Astrocyte (in vitro differentiated cells and primary cell): ENCODE results near the gene CPEB3. TPM values are rescaled to one million over a fixed set of nuclear protein-coding genes. Genes with fewer than 3 reads are reported as not detected.

Source experiments
- DNase-seq: peaks from one replicate; pipeline ENCODE4 v3.0.0-alpha.2; 2010; ENCODE audit warnings: low read depth
- FAIRE-seq: peaks from 2 replicates; lab custom pipeline; 2011; peaks lifted over from hg19 to GRCh38; lab: Jason Lieb, UNC
- H2AFZ ChIP-seq: 2 replicates; pipeline ENCODE4 v1.6.0; 2012; ENCODE audit warnings: low read depth, low read length, inconsistent platforms
- H3K27ac ChIP-seq: 2 replicates; pipeline ENCODE4 v1.5.1; 2011; ENCODE audit warnings: low read depth, low read length, inconsistent platforms
- H3K27me3 ChIP-seq: 2 replicates; pipeline ENCODE4 v1.6.0; 2011; ENCODE audit warnings: low read length, inconsistent platforms; ENCODE audit not compliant: insufficient read depth
- H3K36me3 ChIP-seq: 2 replicates; pipeline ENCODE4 v1.5.1; 2011; ENCODE audit warnings: low read length, inconsistent platforms; ENCODE audit not compliant: insufficient read depth
- H3K4me1 ChIP-seq: 2 replicates; pipeline ENCODE4 v1.5.1; 2011; ENCODE audit warnings: low read length, inconsistent platforms; ENCODE audit not compliant: insufficient read depth
- H3K4me2 ChIP-seq: 2 replicates; pipeline ENCODE4 v1.6.0; 2012; ENCODE audit warnings: low read length, inconsistent platforms
- H3K4me3 ChIP-seq: 2 replicates; pipeline ENCODE4 v1.5.1; 2011; ENCODE audit warnings: low read depth, mild to moderate bottlenecking, low read length, inconsistent platforms; ENCODE audit not compliant: insufficient read depth
- H3K79me2 ChIP-seq: 2 replicates; pipeline ENCODE4 v1.6.0; 2012; ENCODE audit warnings: mild to moderate bottlenecking, low read length, inconsistent platforms; ENCODE audit not compliant: insufficient read depth
- H3K9ac ChIP-seq: 2 replicates; pipeline ENCODE4 v1.6.0; 2012; ENCODE audit warnings: mild to moderate bottlenecking, low read length, inconsistent platforms
- H3K9me3 ChIP-seq: 2 replicates; pipeline ENCODE4 v1.5.1; 2012; ENCODE audit warnings: low read depth, mild to moderate bottlenecking, low read length, inconsistent platforms; ENCODE audit not compliant: insufficient read depth
- H4K20me1 ChIP-seq: 2 replicates; pipeline ENCODE4 v1.6.0; 2012; ENCODE audit warnings: low read length, inconsistent platforms; ENCODE audit not compliant: insufficient read depth
- H3K27ac Mint-ChIP-seq: one replicate; pipeline ENCODE4 v1.8.0; 2021; ENCODE audit warnings: mild to moderate bottlenecking, mixed read lengths; ENCODE audit not compliant: unreplicated experiment
- H3K27me3 Mint-ChIP-seq: one replicate; pipeline ENCODE4 v1.8.0; 2021; ENCODE audit warnings: low read depth, mixed read lengths; ENCODE audit not compliant: unreplicated experiment
- H3K36me3 Mint-ChIP-seq: one replicate; pipeline ENCODE4 v1.8.0; 2021; ENCODE audit warnings: low read depth, mixed read lengths; ENCODE audit not compliant: unreplicated experiment
- H3K4me1 Mint-ChIP-seq: one replicate; pipeline ENCODE4 v1.8.0; 2021; ENCODE audit warnings: low read depth, mixed read lengths; ENCODE audit not compliant: unreplicated experiment
- H3K4me3 Mint-ChIP-seq: one replicate; pipeline ENCODE4 v1.8.0; 2021; ENCODE audit warnings: mild to moderate bottlenecking, moderate library complexity, mixed read lengths; ENCODE audit not compliant: unreplicated experiment
- H3K9me3 Mint-ChIP-seq: one replicate; pipeline ENCODE4 v1.8.0; 2021; ENCODE audit warnings: mild to moderate bottlenecking, mixed read lengths; ENCODE audit not compliant: unreplicated experiment
- CTCF ChIP-seq: IDR thresholded peaks from 2 replicates; pipeline ENCODE4 v1.5.1; 2011; ENCODE audit warnings: low read depth, mild to moderate bottlenecking, inconsistent platforms, low read length, moderate library complexity; ENCODE audit not compliant: insufficient read depth
- EZH2 ChIP-seq: IDR thresholded peaks from 2 replicates; pipeline ENCODE4 v1.6.1; 2012; ENCODE audit warnings: mild to moderate bottlenecking, low read length, inconsistent platforms; ENCODE audit not compliant: insufficient read depth
- total RNA-seq: library from RNA; stranded (reverse); gene quantifications from 2 replicates; pipeline ENCODE4 v1.2.1, GENCODE V29; 2021

The CPEB3 gene
- total RNA-seq, 1 donor from 2014 or later = 1.6 TPM

GRCh38 chr10:92131275-92131820, 159.5 kb downstream of the CPEB3 start:
- H3K27ac Mint-ChIP-seq = peak overlapping the region; percentile 1
- Histone ChIP-seq H3K4me1 (no peaks in the 10 kb centered on the region), H3K4me2 (no peak overlapping the region), H3K27ac (no peak overlapping the region), H3K9ac (no peak overlapping the region), H3K4me3 (no peak overlapping the region), H2AFZ (no peak overlapping the region), H3K9me3 (no peaks in the 10 kb centered on the region), H3K79me2 (no peaks in the 10 kb centered on the region), H3K36me3 (no peaks in the 10 kb centered on the region), H3K27me3 (peaks cover 4% of the 10 kb centered on the region), H4K20me1 (peaks cover 5% of the 10 kb centered on the region)
- peaks cover 3% of the 10 kb centered on the region for H3K9me3 Mint-ChIP-seq
- no peaks in the 10 kb centered on the region for H3K27me3 Mint-ChIP-seq
- FAIRE-seq (peak; percentile 9), DNase-seq (no peak)
- peaks cover 6% of the 10 kb centered on the region for H3K4me1 Mint-ChIP-seq
- H3K4me3 Mint-ChIP-seq = no peak overlapping the region
- peaks cover 1% of the 10 kb centered on the region for H3K36me3 Mint-ChIP-seq
- TF ChIP-seq EZH2 (no peak), CTCF (no peak)

GRCh38 chr10:92130622-92131274, 160.1 kb downstream of the CPEB3 start:
- no peak for TF ChIP-seq CTCF
- no peak for TF ChIP-seq EZH2
- Mint-ChIP-seq H3K27me3 (no peaks in the 10 kb centered on the region), H3K4me1 (peaks cover 10% of the 10 kb centered on the region), H3K4me3 (no peak overlapping the region), H3K36me3 (peaks cover 1% of the 10 kb centered on the region), H3K9me3 (peaks cover 3% of the 10 kb centered on the region), H3K27ac (no peak overlapping the region)
- FAIRE-seq (no peak), DNase-seq (no peak)
- H3K9me3 ChIP-seq = no peaks in the 10 kb centered on the region
- no peaks in the 10 kb centered on the region for H3K79me2 ChIP-seq
- no peak overlapping the region for H3K4me3 ChIP-seq
- no peak overlapping the region for H3K9ac ChIP-seq
- no peaks in the 10 kb centered on the region for H3K36me3 ChIP-seq
- H3K27ac ChIP-seq = no peak overlapping the region
- H3K4me2 ChIP-seq = no peak overlapping the region
- H3K4me1 ChIP-seq = no peaks in the 10 kb centered on the region
- H4K20me1 ChIP-seq = peaks cover 9% of the 10 kb centered on the region
- H3K27me3 ChIP-seq = peaks cover 4% of the 10 kb centered on the region
- no peak overlapping the region for H2AFZ ChIP-seq

- no peak overlapping the region for H2AFZ ChIP-seq
- H3K27me3 ChIP-seq = peaks cover 7% of the 10 kb centered on the region
- H3K9ac ChIP-seq = no peak overlapping the region
- Mint-ChIP-seq H3K27me3 (no peaks in the 10 kb centered on the region), H3K27ac (no peak overlapping the region), H3K4me3 (no peak overlapping the region), H3K9me3 (no peaks in the 10 kb centered on the region), H3K4me1 (peaks cover 15% of the 10 kb centered on the region), H3K36me3 (no peaks in the 10 kb centered on the region)
- no peaks in the 10 kb centered on the region for H3K79me2 ChIP-seq
- DNase-seq = peak; percentile 65
- H3K9me3 ChIP-seq = no peaks in the 10 kb centered on the region
- no peak for FAIRE-seq
- no peak overlapping the region for H3K4me3 ChIP-seq
- H3K36me3 ChIP-seq = no peaks in the 10 kb centered on the region
- no peak overlapping the region for H3K4me2 ChIP-seq
- TF ChIP-seq CTCF (no peak), EZH2 (no peak)
- peaks cover 9% of the 10 kb centered on the region for H3K4me1 ChIP-seq
- peaks cover 30% of the 10 kb centered on the region for H4K20me1 ChIP-seq
- no peak overlapping the region for H3K27ac ChIP-seq
Measured at GRCh38 chr10:92126100-92126650, 164.7 kb downstream of the CPEB3 start.
